IPS-NIHi7 (cell line): ENCODE data around the gene TNIP1.

ENCODE experiments used
- DNase-seq: peaks from one replicate; pipeline ENCODE4 v3.0.0; 2012; ENCODE audit warnings: mixed read lengths; ENCODE audit errors: extremely low spot score

Gene TNIP1

GRCh38 chr5:151040211-151040747 lies 40.6 kb downstream of the TNIP1 start:
- DNase-seq: no peak

- DNase-seq: no peak
Observed at GRCh38 chr5:151039665-151040064, 41.2 kb downstream of the TNIP1 start.

- DNase-seq: no peak
Observed at GRCh38 chr5:151038801-151039238, 42.0 kb downstream of the TNIP1 start.

- DNase-seq: no peak
Observed at GRCh38 chr5:151038412-151038745, 42.5 kb downstream of the TNIP1 start.

- DNase-seq: no peak
Observed at GRCh38 chr5:151037561-151038411, 43.0 kb downstream of the TNIP1 start.

- no peak for DNase-seq
Observed at GRCh38 chr5:151036556-151036955, 44.3 kb downstream of the TNIP1 start.

- no peak for DNase-seq
Observed at GRCh38 chr5:151034422-151035379, 46.1 kb downstream of the TNIP1 start.

GRCh38 chr5:151033217-151033934 lies 47.5 kb downstream of the TNIP1 start:
- DNase-seq: no peak

GRCh38 chr5:151031554-151031953 lies 49.3 kb downstream of the TNIP1 start:
- DNase-seq: no peak

GRCh38 chr5:151030379-151030778 lies 50.5 kb downstream of the TNIP1 start:
- DNase-seq: no peak

GRCh38 chr5:151030056-151030336 lies 50.8 kb downstream of the TNIP1 start:
- DNase-seq: no peak

GRCh38 chr5:151029179-151030055 lies 51.4 kb downstream of the TNIP1 start:
- no peak for DNase-seq

GRCh38 chr5:151028717-151029116 lies 52.1 kb downstream of the TNIP1 start:
- DNase-seq: no peak

GRCh38 chr5:151027961-151028479 lies 52.8 kb downstream of the TNIP1 start:
- DNase-seq: no peak

- no peak for DNase-seq
Observed at GRCh38 chr5:151026679-151027078, 54.2 kb downstream of the TNIP1 start.

- DNase-seq: no peak
Observed at GRCh38 chr5:151026088-151026487, 54.7 kb downstream of the TNIP1 start.

- no peak for DNase-seq
Observed at GRCh38 chr5:151025250-151025606, 55.6 kb downstream of the TNIP1 start.

- no peak for DNase-seq
Observed at GRCh38 chr5:151024440-151025249, 56.2 kb downstream of the TNIP1 start.

GRCh38 chr5:151023651-151024050 lies 57.2 kb downstream of the TNIP1 start:
- no peak for DNase-seq

GRCh38 chr5:151023047-151023615 lies 57.7 kb downstream of the TNIP1 start:
- no peak for DNase-seq
